Measurements from ENCODE around the gene PRKG1. TPM values are rescaled to one million over a fixed set of nuclear protein-coding genes. Genes with fewer than 3 reads are reported as not detected.

PRKG1 gene
- polyA plus RNA-seq, 3 donors, result not detected

DNA sequence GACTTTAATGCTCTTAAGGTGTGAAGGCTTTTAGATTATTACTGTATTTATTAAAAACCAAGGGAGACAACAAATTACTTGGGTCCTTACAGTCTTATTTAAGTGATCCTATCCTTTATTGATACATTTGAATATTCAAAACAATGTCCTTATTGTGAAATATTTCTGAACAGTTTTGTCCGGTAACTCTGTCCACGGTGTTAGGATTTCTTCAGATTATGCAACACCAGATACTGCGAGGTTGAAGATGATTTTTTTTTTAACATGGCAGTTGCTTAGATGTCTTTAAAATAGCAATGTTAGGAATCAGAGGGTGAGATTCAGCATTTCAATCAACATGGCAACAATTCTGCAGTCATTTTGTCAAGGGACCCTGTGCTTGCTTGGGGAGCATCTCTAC, 448.6 kb downstream of the PRKG1 start:
- Histone ChIP-seq H4K20me1 (ENCODE audit: insufficient read depth, low read length) (no peaks in the 10 kb centered on the region), H3K79me2 (ENCODE audit: insufficient read depth, low read length) (no peaks in the 10 kb centered on the region), H2AFZ (ENCODE audit: insufficient read depth, low read depth, low read length, poor library complexity, severe bottlenecking) (no peak overlapping the region), H3K27ac (ENCODE audit: low read depth in 1 of 2, low read length in 2 of 2) (no peak overlapping the region), H3K9me3 (replicated peaks in 1 of 2; ENCODE audit: control insufficient read depth in 1 of 2, insufficient read depth in 1 of 2, low read length in 2 of 2) (peaks cover 0 to 4% of the 10 kb centered on the region in 2 donors), H3K4me1 (ENCODE audit: control insufficient read depth in 1 of 2, insufficient read depth in 2 of 2, low read length in 2 of 2) (no peaks in the 10 kb centered on the region), H3K36me3 (replicated peaks in 1 of 2; ENCODE audit: control insufficient read depth in 1 of 2, insufficient read depth in 2 of 2, low read length in 2 of 2) (no peaks in the 10 kb centered on the region), H3K4me3 (replicated peaks in 1 of 3; ENCODE audit: low read depth in 2 of 3, low read length in 3 of 3) (no peak overlapping the region), H3K9ac (ENCODE audit: insufficient read depth, low read length, poor library complexity, severe bottlenecking) (no peak overlapping the region), H3K27me3 (ENCODE audit: control insufficient read depth in 2 of 2, insufficient read depth in 2 of 2, low read length in 2 of 2) (no peaks in the 10 kb centered on the region), H3K4me2 (replicated peaks; ENCODE audit: extremely low read depth, low read length, poor library complexity, severe bottlenecking) (no peak overlapping the region)
- TF ChIP-seq, protein P1, sequence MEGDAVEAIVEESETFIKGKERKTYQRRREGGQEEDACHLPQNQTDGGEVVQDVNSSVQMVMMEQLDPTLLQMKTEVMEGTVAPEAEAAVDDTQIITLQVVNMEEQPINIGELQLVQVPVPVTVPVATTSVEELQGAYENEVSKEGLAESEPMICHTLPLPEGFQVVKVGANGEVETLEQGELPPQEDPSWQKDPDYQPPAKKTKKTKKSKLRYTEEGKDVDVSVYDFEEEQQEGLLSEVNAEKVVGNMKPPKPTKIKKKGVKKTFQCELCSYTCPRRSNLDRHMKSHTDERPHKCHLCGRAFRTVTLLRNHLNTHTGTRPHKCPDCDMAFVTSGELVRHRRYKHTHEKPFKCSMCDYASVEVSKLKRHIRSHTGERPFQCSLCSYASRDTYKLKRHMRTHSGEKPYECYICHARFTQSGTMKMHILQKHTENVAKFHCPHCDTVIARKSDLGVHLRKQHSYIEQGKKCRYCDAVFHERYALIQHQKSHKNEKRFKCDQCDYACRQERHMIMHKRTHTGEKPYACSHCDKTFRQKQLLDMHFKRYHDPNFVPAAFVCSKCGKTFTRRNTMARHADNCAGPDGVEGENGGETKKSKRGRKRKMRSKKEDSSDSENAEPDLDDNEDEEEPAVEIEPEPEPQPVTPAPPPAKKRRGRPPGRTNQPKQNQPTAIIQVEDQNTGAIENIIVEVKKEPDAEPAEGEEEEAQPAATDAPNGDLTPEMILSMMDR (IDR thresholded peaks at IDR 0.05), result no peak
- H3K36me3 Mint-ChIP-seq, result no peaks in the 10 kb centered on the region
- no peak for DNase-seq
- no peak overlapping the region for H3K27ac Mint-ChIP-seq
- intact Hi-C loops (cut with micrococcal nuclease), result no loop called here
- peaks cover 1% of the 10 kb centered on the region in 3 donors for H3K27me3 Mint-ChIP-seq (ENCODE audit: low read depth in 3 of 3)
- H3K9me3 Mint-ChIP-seq, result peaks cover under 1 to 5% (median 2%) of the 10 kb centered on the region in 7 donors
- no CpG with 5 or more reads among the region's 3 CpGs for WGBS (ENCODE audit: insufficient coverage)
- H3K4me1 Mint-ChIP-seq, result no peaks in the 10 kb centered on the region
- no peak overlapping the region for H3K4me3 Mint-ChIP-seq

DNA sequence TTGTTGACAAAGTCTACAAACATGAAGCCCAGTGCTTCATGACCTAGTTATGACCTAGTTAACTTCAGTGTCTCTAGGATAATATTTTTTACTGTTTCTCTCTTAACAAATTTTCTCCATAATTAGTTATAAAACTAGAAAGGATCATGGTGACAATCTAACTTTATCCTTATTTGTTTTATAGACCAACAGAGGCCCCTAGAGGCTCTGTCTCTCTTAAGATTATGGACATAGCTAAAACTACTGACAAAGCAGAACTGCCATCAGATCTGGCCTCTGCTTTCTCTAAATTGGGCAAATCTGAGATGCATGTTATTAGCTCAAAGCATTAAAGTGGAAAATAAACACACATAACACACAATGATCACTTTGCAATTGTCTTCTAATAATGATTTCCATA, 449.2 kb downstream of the PRKG1 start:
- DNase-seq, result no peak
- Histone ChIP-seq H3K27ac (ENCODE audit: low read depth in 1 of 2, low read length in 2 of 2) (no peak overlapping the region), H3K9ac (ENCODE audit: insufficient read depth, low read length, poor library complexity, severe bottlenecking) (no peak overlapping the region), H3K9me3 (replicated peaks in 1 of 2; ENCODE audit: control insufficient read depth in 1 of 2, insufficient read depth in 1 of 2, low read length in 2 of 2) (peaks cover 0 to 4% of the 10 kb centered on the region in 2 donors), H3K27me3 (ENCODE audit: control insufficient read depth in 2 of 2, insufficient read depth in 2 of 2, low read length in 2 of 2) (no peaks in the 10 kb centered on the region), H2AFZ (ENCODE audit: insufficient read depth, low read depth, low read length, poor library complexity, severe bottlenecking) (no peak overlapping the region), H4K20me1 (ENCODE audit: insufficient read depth, low read length) (no peaks in the 10 kb centered on the region), H3K4me3 (replicated peaks in 1 of 3; ENCODE audit: low read depth in 2 of 3, low read length in 3 of 3) (no peak overlapping the region), H3K79me2 (ENCODE audit: insufficient read depth, low read length) (no peaks in the 10 kb centered on the region), H3K4me1 (ENCODE audit: control insufficient read depth in 1 of 2, insufficient read depth in 2 of 2, low read length in 2 of 2) (no peaks in the 10 kb centered on the region), H3K4me2 (replicated peaks; ENCODE audit: extremely low read depth, low read length, poor library complexity, severe bottlenecking) (no peak overlapping the region), H3K36me3 (replicated peaks in 1 of 2; ENCODE audit: control insufficient read depth in 1 of 2, insufficient read depth in 2 of 2, low read length in 2 of 2) (no peaks in the 10 kb centered on the region)
- TF ChIP-seq, protein P1 (IDR thresholded peaks at IDR 0.05), result no peak
- H3K36me3 Mint-ChIP-seq, result no peaks in the 10 kb centered on the region
- no peak overlapping the region for H3K4me3 Mint-ChIP-seq
- no peaks in the 10 kb centered on the region for H3K4me1 Mint-ChIP-seq
- peaks cover 0 to 4% (median 0%) of the 10 kb centered on the region in 7 donors for H3K9me3 Mint-ChIP-seq
- H3K27me3 Mint-ChIP-seq (ENCODE audit: low read depth in 3 of 3), result peaks cover 1% of the 10 kb centered on the region in 3 donors
- H3K27ac Mint-ChIP-seq, result no peak overlapping the region
- intact Hi-C loops (cut with micrococcal nuclease), result no loop called here
